ENCODE results near the gene ARHGAP24.

ARHGAP24 gene

GRCh38 chr4:85520765-85521749 lies 46.1 kb downstream of the ARHGAP24 start:
- peak; percentile 16 for DNase-seq

GRCh38 chr4:85522277-85522676 lies 47.3 kb downstream of the ARHGAP24 start:
- DNase-seq, result no peak

DNA sequence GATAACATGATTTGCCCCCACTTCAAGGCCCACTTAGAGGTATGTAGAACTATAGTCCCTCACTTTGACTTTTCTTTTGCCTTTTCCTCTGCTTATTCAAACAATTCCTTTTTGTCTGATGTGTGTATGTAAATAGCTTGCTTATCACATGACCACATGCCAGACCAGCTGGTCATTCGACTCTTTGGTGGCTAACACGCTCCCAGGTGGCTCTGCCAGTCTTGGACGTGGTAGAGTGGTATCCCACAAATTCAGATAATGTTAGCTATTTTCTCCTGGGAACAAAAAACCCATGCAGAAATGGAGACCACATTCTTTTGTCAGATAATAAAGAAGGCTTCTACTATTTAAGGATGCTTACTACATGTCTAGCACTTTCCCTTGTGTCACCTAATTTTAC lies 47.9 kb downstream of the ARHGAP24 start:
- peak; percentile 24 for DNase-seq

GRCh38 chr4:85527815-85528214 lies 52.9 kb downstream of the ARHGAP24 start:
- no peak for DNase-seq

DNA sequence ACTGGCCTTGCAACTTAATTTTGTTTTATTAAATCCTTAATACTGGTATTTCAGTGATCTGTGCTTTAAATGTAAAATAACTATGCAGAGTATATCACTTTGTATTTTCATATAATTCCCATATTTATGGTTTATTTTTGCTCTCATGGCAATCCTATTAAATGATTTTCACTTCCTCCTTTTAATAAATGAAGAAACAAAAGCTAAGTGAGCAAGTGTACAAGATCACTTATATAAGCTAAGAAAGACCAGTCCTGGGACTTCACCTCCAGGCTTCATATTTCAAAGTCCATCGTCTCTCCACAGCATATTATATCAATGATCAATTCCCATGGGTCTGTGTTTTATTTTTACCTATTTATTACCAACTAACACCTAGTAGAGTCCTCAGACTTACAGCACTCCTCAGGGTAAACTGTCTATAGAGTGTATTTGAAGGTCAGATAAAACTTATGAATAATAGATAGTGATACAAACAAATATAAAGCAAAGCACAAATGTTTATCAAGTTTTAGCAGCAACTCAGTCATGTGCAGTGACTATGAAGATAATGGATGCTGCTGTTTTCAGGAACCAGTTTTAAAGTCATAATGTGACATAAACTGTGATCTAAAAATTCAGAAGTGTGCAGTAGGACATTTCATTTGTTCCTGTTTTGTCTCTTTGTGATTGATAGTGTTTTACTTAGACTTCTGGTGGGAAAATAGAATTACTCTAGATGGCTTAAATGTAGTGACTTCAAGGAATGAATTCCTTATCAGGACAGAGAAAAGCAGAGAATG lies 56.8 kb downstream of the ARHGAP24 start:
- DNase-seq, result no peak

DNA sequence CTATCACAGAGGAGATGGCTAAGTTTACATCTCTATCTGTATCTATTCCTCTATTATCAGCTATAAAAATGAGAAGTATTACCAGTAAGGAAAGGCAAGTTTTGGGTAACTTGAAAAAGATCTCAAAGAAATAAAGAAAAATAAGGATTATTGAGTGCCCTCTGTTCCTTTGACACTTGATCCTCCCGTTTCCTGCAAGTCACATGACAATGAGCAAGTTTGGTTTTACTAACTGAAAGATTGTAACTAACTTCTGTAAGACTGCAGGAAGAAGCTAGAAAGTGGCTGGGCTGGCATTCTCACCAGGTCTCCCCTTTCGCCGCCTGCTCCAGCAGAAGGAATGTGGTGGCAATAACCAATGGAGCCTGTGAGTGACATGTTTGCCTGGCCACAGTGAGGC lies 59.2 kb downstream of the ARHGAP24 start:
- DNase-seq, result no peak

DNA sequence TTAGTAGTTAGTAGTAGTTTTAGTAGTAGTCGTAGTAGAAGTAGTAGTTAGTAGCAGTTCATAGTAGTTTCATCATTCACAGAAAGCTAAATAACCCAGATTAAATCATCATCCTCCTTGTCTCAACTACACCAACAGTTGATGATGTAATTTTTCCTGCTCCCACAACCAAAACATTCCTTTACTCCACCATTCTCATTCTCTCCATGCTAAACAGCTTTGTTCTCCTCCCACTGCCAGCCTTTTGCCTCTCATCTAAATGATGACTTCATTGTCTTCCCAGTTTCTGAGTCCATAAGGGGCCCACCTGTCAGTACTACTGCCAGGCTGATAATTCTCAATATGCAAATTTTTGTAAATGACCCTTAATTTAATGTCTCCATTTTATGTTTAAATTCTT lies 68.9 kb downstream of the ARHGAP24 start:
- peak; percentile 65 for DNase-seq

DNA sequence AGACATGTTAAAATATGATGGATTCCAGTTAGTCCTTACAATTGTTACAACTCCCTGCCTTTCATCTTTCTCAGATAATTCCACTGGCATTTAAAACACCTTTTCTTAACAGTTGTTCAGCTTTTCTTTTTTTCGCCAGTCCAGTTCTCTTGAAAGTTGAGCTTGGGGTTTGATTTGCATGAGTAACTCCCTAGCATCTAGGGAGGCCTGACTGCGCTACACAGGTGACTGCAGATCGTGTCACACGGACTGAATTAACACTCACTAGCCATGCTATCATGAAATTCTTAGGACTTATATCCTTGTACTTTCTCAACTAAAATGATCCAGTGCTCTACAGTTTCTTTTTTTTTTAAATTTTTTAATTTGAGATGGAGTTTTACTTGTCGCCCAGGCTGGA lies 69.8 kb downstream of the ARHGAP24 start:
- DNase-seq, result no peak

DNA sequence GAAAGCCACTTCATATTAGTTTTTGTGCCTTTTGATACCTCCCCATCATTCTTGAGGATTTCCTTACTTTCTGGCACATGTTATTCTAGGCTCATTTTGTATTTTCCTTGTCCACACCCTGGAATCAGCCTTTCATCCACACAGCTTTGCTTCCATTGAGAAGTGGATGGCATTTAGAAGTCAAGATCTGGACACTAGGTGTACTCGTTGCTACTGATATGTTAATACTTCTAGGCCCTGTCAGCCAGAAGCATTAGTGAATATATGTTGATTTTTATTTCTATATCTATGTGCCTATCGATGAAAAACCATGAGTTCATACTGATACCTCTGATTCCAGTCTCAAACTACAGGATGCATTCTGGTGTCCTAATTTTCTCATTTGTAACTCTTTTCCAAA lies 73.2 kb downstream of the ARHGAP24 start:
- DNase-seq, result no peak

DNA sequence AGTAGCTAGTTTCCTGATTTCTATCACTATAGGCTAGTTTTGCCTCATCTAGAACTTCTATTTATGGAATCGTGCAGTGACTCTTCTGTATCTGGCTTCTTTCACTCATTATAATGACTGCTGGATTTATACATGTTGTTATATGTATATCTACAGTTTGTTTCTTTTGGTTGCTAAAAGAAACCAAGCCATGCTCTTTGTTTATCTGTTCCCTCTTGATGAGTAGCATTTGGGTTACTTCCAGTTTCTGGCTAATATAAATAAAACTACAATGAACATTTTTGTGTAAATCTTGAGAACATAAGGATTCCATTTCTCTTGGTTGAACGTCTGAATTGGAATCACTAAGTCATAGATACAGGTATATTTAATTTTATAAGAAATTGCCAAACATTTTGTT lies 73.9 kb downstream of the ARHGAP24 start:
- DNase-seq, result no peak

DNA sequence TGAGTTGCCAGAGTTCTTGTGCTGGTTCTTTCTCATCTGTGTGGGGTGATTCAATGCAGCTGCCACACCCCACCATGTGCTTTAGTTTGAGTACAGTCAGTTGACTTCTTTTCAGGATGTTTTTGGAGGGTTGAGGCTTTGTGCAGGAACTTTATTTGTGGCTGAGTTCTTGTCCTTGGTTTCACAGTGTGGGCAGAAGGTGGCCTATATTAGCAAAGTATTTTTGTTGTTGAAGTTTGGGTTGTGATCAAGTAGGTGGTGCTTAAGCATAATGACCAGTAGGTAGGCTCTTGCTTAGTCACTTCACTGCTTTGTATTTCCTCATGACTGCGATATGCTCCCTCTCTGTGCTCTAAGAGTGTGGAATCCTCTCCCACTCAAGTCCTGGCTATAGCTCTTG lies 80.3 kb downstream of the ARHGAP24 start:
- no peak for DNase-seq

- DNase-seq, result no peak
Observed at GRCh38 chr4:85556283-85556682, 81.3 kb downstream of the ARHGAP24 start.

GRCh38 chr4:85557016-85557901 lies 82.3 kb downstream of the ARHGAP24 start:
- DNase-seq, result no peak

DNA sequence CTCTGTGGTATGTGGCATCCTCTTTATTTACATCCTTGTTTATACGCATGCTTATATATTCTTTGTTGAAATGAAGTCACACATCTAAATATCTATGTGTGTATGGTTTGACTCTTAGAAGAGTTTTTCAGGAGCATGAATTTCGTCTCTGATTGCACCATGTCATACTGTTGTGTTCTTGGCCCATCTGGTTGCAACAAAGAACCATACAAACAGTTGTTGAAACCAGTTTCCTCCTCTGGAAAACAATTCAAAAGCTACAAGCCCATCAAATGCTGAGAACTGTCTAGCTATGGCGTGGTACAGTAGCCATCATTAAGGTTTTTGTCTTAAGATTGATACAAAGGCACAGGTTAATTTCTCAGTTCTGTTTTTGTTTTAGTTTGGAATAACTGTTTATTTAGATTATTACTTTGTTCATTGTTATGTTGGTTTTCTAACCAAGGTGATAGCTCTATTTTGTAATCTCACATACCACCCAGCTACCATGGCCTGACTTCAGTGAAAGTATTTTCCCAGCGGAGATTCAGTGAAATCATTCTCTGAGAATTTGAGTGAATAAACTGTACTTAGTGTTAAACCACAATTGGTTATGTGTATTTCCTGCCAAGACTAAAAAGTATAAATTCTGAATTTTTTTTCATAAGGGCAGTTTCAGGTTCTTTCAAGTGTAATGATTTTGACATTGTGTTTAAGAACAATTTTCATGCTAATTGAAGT lies 91.0 kb downstream of the ARHGAP24 start:
- DNase-seq, result peak; percentile 76

DNA sequence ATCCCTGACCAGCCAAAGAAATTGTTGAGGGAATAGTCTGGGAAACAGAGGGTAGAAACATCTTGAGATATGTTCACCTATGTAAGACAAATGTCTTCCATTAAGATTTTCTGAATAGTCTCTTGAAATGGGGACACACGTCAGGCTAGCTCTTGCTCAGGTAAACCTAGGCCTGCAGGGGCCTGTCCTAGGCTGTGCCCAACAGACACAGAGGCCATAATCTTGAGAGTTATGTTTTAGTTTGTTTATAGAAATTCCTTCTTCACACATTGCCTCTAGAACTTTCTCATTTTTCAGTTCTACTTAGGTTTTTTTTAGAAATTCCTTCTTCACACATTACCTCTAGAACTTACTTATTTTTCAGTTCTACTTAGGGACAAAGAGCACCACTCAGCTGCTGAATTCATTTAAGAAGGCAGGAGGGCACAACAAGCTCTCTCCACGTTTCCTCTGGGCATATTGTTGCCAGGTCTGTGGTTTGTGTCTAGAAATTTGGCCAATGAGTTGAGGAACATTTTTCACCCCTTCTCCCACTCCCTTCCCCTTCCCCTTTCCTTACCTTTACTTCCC lies 94.9 kb downstream of the ARHGAP24 start:
- DNase-seq, result no peak

DNA sequence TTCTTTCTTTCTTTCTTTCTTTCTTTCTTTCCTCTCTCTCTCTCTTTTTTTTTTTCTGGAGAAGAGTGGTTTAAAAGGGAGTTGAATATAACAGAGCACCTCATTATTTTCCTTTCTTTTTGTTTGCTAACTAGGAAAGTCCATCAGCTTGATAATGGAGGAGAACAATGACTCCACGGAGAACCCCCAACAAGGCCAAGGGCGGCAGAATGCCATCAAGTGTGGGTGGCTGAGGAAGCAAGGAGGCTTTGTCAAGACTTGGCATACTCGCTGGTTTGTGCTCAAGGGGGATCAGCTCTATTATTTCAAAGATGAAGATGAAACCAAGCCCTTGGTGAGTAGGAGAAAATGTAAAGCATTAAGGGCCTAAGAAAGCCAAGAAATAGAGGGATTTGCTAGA lies 95.4 kb downstream of the ARHGAP24 start:
- DNase-seq, result no peak

DNA sequence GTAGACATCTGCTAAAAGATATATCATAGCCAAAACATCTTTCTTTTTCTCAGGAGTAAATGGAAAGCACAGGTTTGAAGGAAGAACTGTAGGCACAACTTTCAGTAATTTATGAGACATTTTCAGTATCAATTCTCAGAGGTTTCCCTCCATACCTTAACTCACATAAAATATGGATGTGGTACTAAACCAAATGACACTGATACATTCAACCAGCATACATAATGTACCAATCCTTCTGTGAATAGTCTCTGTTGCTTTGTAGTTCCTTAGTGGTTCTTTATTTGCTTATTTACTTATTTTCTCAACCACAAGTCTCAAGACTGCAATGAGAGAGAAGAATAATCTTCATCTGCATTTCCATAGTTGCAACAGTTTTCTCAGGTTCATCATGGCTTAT lies 96.1 kb downstream of the ARHGAP24 start:
- DNase-seq, result no peak

- DNase-seq, result peak; percentile 48
Observed at GRCh38 chr4:85573270-85573669, 98.3 kb downstream of the ARHGAP24 start.

GRCh38 chr4:85577307-85577706 lies 102.4 kb downstream of the ARHGAP24 start:
- DNase-seq, result no peak

DNA sequence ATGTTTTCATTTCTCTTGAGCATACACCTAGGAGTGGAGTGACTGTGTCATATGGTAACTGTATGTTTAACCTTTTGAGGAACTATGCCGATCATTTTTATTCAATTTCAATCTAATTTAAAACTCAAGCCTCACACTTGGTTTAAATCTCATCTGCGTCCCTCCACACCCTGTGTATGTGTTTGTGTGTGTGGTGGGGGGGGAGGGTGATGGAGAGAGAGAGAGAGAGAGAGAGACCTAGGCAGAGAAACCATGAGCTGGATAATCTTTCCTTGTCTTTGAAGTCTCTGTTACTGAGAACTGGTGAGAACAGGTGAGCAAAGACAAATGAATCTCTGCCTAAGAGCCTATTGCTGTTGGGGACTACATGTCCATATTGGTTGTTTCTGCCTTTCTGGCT lies 105.0 kb downstream of the ARHGAP24 start:
- DNase-seq, result no peak

DNA sequence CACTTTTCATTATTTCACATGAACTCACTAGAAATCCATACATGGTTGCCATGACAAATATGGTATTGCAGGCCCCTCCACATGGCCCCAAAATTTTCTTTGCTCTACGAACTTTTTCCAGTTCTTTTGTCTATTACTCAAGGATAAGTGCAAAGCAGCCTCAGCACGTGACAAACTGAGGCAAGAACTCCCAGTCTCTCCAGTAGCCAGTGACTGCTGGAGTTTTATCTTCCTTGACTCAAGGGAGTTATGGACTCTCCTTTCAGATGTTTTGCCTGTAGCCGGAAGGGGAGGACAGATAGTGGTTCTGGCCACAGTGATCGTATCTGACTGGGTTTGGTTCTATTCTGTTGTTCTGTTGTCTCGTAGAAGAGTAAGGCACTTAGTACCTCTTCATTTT lies 105.5 kb downstream of the ARHGAP24 start:
- DNase-seq, result no peak

- DNase-seq, result no peak
Observed at GRCh38 chr4:85587952-85588351, 113.0 kb downstream of the ARHGAP24 start.
